ENCODE data around the gene TNFSF15. TPM values are rescaled to one million over a fixed set of nuclear protein-coding genes. Genes with fewer than 3 reads are reported as not detected.

TNFSF15 gene
- total RNA-seq, 2 experiments from 2014 or later, result not detected

DNA sequence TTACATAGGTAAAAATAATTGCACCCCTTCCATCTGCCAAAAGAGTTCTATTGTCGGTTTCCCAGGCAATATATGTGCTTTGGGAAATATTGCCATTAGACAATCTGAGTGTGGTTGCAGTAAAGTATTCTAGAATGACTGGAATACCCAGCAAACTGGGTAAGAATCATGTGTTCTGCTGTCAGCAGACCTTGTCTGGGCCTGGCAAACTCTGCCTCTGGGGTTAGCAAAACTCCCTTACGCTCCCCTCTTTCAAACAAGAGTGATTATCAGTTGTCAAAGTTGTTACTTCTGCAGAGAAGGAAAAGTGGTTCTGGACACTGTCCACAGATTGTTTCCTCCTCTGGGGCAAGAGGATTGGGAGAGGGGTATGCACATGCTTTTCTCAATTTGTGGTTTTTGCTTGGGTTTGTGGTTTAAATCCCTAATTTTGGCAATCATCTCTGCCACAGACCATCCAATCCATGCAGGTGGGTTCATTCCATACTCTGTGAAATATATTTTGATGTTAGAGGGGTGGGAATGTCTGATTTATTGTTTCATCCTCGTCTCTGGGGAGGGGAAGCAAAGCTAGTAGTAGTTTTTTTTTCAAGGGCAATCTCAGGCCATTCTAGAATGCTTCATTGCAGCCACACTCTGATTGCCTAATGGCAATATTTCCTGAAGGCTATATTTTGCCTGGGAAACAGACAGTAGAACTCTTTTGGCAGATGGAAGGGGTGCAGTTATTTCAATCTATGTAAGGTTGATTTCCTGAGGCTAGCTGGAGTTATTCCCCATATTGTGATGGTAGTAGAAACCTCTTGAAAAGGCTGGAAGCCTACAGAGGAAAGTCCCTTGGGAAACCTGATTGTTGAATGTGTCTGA is 24.0 kb upstream of the TNFSF15 start:
- no peak for DNase-seq
- H3K27ac Mint-ChIP-seq, result no peak overlapping the region
- H3K4me1 ChIP-seq (ENCODE audit: insufficient read depth, low read length), result no peaks in the 10 kb centered on the region
- H3K27ac ChIP-seq (ENCODE audit: low read depth in 1 of 2, low read length in 2 of 2), result no peak overlapping the region
- ChIA-PET POLR2A (interaction anchor here (0.6 kb wide), 1 partner anchor 99 kb away, joined by 3 read pairs; no protein-coding TSS in a partner anchor), CTCF (interaction anchor here (0.9 kb wide), 1 partner anchor 12 kb away, joined by 3 read pairs; no protein-coding TSS in a partner anchor)
- TF ChIP-seq, protein P1, sequence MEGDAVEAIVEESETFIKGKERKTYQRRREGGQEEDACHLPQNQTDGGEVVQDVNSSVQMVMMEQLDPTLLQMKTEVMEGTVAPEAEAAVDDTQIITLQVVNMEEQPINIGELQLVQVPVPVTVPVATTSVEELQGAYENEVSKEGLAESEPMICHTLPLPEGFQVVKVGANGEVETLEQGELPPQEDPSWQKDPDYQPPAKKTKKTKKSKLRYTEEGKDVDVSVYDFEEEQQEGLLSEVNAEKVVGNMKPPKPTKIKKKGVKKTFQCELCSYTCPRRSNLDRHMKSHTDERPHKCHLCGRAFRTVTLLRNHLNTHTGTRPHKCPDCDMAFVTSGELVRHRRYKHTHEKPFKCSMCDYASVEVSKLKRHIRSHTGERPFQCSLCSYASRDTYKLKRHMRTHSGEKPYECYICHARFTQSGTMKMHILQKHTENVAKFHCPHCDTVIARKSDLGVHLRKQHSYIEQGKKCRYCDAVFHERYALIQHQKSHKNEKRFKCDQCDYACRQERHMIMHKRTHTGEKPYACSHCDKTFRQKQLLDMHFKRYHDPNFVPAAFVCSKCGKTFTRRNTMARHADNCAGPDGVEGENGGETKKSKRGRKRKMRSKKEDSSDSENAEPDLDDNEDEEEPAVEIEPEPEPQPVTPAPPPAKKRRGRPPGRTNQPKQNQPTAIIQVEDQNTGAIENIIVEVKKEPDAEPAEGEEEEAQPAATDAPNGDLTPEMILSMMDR (IDR thresholded peaks at IDR 0.05), result no peak
- H3K4me1 Mint-ChIP-seq (ENCODE audit: low read depth), result peaks cover 10% of the 10 kb centered on the region
- intact Hi-C loops (cut with DNase I, micrococcal nuclease), result no loop called here
- no peak overlapping the region for H3K4me3 ChIP-seq (ENCODE audit: low read length)
- no peaks in the 10 kb centered on the region for H3K9me3 ChIP-seq (ENCODE audit: control insufficient read depth in 1 of 2, insufficient read depth in 1 of 2, low read length in 2 of 2)
- no peak for ATAC-seq (ENCODE audit: poor library complexity)
- no peaks in the 10 kb centered on the region for H3K27me3 ChIP-seq (ENCODE audit: control insufficient read depth in 1 of 2, insufficient read depth in 2 of 2, low read length in 2 of 2)
- H3K9me3 Mint-ChIP-seq, result no peaks in the 10 kb centered on the region
- H3K27me3 Mint-ChIP-seq, result no peaks in the 10 kb centered on the region
- H3K4me3 Mint-ChIP-seq, result no peak overlapping the region
- H3K36me3 ChIP-seq (ENCODE audit: insufficient read depth, low read length), result no peaks in the 10 kb centered on the region
- H3K36me3 Mint-ChIP-seq (ENCODE audit: low read depth), result no peaks in the 10 kb centered on the region

DNA sequence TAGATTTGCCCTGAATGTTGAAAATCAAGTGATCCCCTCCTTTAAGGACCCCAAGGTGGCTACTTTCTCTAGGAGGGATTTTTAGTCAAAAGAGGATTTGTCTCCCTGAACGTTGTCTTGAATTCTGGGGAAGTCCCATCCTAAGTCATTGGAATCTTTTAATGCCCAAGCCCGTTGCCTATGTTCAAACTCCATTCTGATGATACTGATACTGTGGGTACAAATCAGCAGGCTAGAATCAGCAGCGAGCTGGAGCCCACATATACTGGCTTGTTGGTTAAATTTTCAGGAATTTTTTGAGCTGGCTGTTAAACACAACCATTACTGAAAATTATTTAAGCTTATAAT is 22.4 kb upstream of the TNFSF15 start:
- no peak for ATAC-seq (ENCODE audit: poor library complexity)
- no peaks in the 10 kb centered on the region for H3K27me3 Mint-ChIP-seq
- Histone ChIP-seq H3K27ac (ENCODE audit: low read depth in 1 of 2, low read length in 2 of 2) (no peak overlapping the region), H3K27me3 (ENCODE audit: control insufficient read depth in 1 of 2, insufficient read depth in 2 of 2, low read length in 2 of 2) (no peaks in the 10 kb centered on the region), H3K9me3 (ENCODE audit: control insufficient read depth in 1 of 2, insufficient read depth in 1 of 2, low read length in 2 of 2) (no peaks in the 10 kb centered on the region), H3K4me1 (ENCODE audit: insufficient read depth, low read length) (no peaks in the 10 kb centered on the region), H3K36me3 (ENCODE audit: insufficient read depth, low read length) (no peaks in the 10 kb centered on the region), H3K4me3 (ENCODE audit: low read length) (no peak overlapping the region)
- TF ChIP-seq, protein P1 (IDR thresholded peaks at IDR 0.05), result no peak
- CTCF ChIA-PET, result no interaction called here
- no peaks in the 10 kb centered on the region for H3K4me1 Mint-ChIP-seq (ENCODE audit: low read depth)
- no peaks in the 10 kb centered on the region for H3K36me3 Mint-ChIP-seq (ENCODE audit: low read depth)
- no peaks in the 10 kb centered on the region for H3K9me3 Mint-ChIP-seq
- DNase-seq, result no peak
- POLR2A ChIA-PET, result no interaction called here
- intact Hi-C loops (cut with DNase I, micrococcal nuclease), result no loop called here
- H3K4me3 Mint-ChIP-seq, result no peak overlapping the region
- no peak overlapping the region for H3K27ac Mint-ChIP-seq

DNA sequence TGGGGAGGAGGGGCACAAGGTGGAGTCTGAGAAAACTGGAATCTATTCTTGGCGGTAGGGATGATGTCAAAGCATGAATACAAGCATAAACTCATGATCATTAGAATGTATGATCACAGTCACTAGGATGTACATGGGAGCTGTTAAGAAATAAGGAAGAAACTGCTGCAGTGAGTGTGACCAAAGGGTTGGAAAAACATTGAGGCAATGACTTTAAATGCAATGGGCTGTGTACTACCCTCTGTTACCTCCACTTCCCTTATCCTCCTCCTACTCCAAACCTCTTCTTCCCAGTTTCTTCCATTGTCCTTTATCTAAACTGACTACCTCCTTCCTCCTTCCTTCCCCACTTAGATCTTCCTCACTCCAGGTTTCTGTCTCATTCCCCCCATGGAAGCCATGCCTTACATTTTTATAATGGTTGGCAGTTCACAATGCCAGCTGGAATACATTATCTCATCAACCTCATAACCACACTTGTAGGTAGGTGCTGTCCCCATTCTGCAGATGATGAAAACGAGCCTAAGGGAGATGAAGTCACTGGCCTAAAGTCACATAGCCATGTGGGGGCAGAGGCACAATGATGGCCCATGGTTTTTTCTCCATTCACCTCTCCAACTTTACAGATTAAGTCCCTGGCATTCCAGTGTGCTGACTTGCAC is 21.9 kb upstream of the TNFSF15 start:
- H3K4me1 Mint-ChIP-seq (ENCODE audit: low read depth), result peaks cover 4% of the 10 kb centered on the region
- TF ChIP-seq, protein P1 (IDR thresholded peaks at IDR 0.05), result no peak
- intact Hi-C loops (cut with DNase I, micrococcal nuclease), result no loop called here
- Histone ChIP-seq H3K27ac (ENCODE audit: low read depth in 1 of 2, low read length in 2 of 2) (no peak overlapping the region), H3K4me3 (ENCODE audit: low read length) (no peak overlapping the region), H3K4me1 (ENCODE audit: insufficient read depth, low read length) (no peaks in the 10 kb centered on the region), H3K9me3 (ENCODE audit: control insufficient read depth in 1 of 2, insufficient read depth in 1 of 2, low read length in 2 of 2) (no peaks in the 10 kb centered on the region), H3K36me3 (ENCODE audit: insufficient read depth, low read length) (no peaks in the 10 kb centered on the region), H3K27me3 (ENCODE audit: control insufficient read depth in 1 of 2, insufficient read depth in 2 of 2, low read length in 2 of 2) (no peaks in the 10 kb centered on the region)
- H3K4me3 Mint-ChIP-seq, result no peak overlapping the region
- CTCF ChIA-PET, result no interaction called here
- H3K36me3 Mint-ChIP-seq (ENCODE audit: low read depth), result no peaks in the 10 kb centered on the region
- no peak overlapping the region for H3K27ac Mint-ChIP-seq
- ATAC-seq (ENCODE audit: poor library complexity) (no peak), DNase-seq (no peak)
- POLR2A ChIA-PET, result no interaction called here
- H3K27me3 Mint-ChIP-seq, result no peaks in the 10 kb centered on the region
- H3K9me3 Mint-ChIP-seq, result no peaks in the 10 kb centered on the region
